ENCODE measurements around the gene ZSWIM7.

DNA sequence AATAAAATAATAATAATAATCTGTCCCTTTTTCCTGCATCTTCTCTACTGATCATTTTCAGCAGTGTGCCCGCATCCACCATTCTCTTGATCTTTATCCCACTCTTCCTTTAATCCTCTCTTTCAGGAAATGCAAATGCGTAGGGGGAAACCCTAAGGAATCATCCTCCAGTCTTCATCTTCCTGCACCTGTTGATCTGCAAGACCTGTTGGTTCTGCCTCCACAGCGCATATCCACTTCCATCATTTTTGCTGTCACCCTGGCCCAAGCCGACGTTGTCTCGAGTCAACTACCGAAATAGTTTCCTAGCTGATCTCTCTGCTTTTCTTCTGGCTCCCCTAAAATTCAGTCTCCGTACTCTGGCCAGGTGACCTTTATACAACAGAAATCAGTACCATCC is 30.0 kb downstream of the ZSWIM7 start:
- no peak for TF ChIP-seq POLR2A (IDR thresholded peaks at IDR 0.05)
- TF ChIP-seq CTCF (IDR thresholded peaks at IDR 0.05): no peak
